ENCODE measurements around the gene RAMP1.

The RAMP1 gene

DNA sequence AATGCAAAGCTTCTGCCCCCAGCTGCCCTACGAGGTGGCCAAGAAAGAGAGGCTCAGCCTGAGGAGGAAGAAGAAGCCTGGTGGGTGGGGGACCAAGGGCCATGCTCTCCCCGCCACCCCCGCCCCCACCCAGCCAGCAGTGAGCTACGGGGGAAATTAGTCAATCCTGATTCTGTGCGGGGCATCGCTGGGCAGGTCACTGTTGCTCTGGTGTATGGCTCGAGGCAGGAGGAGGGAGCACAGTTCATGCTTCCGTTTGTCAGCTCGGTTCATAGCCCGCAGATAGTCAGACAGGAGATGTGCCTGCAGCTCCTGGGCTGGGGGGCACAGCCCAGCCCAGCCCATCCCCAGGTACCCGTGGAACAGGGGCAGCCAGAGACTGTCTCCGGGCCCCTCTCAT is 17.1 kb downstream of the RAMP1 start:
- no peak overlapping the region for H3K4me3 Mint-ChIP-seq
- TF ChIP-seq, protein P1, sequence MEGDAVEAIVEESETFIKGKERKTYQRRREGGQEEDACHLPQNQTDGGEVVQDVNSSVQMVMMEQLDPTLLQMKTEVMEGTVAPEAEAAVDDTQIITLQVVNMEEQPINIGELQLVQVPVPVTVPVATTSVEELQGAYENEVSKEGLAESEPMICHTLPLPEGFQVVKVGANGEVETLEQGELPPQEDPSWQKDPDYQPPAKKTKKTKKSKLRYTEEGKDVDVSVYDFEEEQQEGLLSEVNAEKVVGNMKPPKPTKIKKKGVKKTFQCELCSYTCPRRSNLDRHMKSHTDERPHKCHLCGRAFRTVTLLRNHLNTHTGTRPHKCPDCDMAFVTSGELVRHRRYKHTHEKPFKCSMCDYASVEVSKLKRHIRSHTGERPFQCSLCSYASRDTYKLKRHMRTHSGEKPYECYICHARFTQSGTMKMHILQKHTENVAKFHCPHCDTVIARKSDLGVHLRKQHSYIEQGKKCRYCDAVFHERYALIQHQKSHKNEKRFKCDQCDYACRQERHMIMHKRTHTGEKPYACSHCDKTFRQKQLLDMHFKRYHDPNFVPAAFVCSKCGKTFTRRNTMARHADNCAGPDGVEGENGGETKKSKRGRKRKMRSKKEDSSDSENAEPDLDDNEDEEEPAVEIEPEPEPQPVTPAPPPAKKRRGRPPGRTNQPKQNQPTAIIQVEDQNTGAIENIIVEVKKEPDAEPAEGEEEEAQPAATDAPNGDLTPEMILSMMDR (IDR thresholded peaks at IDR 0.05; ENCODE audit: unreplicated experiment in 3 of 3): no peak
- no peak overlapping the region for H3K27ac Mint-ChIP-seq
- H3K36me3 Mint-ChIP-seq (ENCODE audit: low read depth): no peaks in the 10 kb centered on the region
- H3K9me3 Mint-ChIP-seq: no peaks in the 10 kb centered on the region
- peaks cover 11% of the 10 kb centered on the region for H3K4me1 Mint-ChIP-seq
- no peaks in the 10 kb centered on the region for H3K27me3 Mint-ChIP-seq (ENCODE audit: low read depth)

DNA sequence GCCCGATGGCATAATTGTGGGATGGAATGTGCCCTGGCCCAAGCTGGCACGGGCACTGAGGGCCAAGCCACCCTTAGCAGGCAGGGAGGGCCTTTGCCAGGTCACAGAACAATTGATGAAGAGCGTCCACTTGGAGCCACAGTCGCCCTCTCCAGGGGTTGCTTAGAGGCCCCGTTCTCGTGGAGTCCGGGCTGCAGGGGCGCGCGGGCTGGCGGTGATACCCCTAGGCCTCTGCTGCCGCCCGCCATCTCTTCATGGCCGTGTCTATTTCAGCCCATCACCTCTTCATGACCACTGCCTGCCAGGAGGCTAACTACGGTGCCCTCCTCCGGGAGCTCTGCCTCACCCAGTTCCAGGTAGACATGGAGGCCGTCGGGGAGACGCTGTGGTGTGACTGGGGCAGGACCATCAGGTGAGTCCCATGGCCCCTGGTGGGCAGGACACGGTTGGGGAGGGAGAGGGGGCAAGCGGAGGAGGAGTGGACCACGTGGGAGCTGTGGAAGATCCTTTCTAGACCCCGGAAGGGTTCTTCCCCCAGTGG is 17.6 kb downstream of the RAMP1 start:
- Mint-ChIP-seq H3K4me3 (no peak overlapping the region), H3K27ac (no peak overlapping the region), H3K36me3 (ENCODE audit: low read depth) (no peaks in the 10 kb centered on the region), H3K9me3 (no peaks in the 10 kb centered on the region), H3K27me3 (ENCODE audit: low read depth) (no peaks in the 10 kb centered on the region), H3K4me1 (peaks cover 8% of the 10 kb centered on the region)
- TF ChIP-seq, protein P1 (IDR thresholded peaks at IDR 0.05; ENCODE audit: unreplicated experiment in 3 of 3): no peak

DNA sequence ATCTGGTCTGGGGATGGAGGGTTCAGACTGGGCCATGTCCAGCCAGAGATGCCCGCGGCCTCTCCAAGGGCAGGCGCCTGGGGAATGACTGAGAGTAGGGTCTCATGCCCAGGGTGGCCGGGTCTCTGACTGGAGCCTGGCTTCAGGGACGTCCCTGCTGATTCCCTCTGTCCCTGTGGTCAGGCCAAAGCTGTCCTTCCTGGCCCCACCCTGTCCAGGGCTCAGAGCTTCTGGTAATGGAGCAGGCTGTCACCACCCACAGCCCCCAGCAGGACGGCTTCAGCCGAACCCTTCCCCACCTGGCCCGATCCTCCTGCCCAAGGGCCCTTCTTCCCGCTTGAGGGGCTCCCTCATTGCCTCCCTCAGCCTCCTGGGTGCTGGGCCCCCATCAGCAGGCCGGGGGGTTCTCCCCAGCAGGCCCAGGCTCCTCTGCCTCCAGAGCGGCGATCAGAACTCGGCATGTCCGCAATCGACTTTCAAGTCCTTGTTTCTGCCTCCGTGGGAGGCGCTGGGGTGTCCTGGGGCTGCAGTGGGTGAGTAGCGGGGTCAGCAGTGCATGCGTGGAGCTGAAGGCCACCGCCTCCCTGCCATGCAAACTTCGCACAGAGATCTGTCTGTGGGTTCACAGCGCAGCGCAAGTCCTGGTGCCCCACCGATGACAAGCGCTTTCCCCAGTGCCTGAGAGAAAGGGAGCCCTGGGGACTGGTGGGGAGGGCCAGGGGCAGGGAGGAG is 18.3 kb downstream of the RAMP1 start:
- Mint-ChIP-seq H3K4me1 (peaks cover 8% of the 10 kb centered on the region), H3K27me3 (ENCODE audit: low read depth) (no peaks in the 10 kb centered on the region), H3K36me3 (ENCODE audit: low read depth) (no peaks in the 10 kb centered on the region), H3K9me3 (no peaks in the 10 kb centered on the region), H3K27ac (no peak overlapping the region), H3K4me3 (no peak overlapping the region)
- TF ChIP-seq, protein P1 (IDR thresholded peaks at IDR 0.05; ENCODE audit: unreplicated experiment in 3 of 3): no peak

DNA sequence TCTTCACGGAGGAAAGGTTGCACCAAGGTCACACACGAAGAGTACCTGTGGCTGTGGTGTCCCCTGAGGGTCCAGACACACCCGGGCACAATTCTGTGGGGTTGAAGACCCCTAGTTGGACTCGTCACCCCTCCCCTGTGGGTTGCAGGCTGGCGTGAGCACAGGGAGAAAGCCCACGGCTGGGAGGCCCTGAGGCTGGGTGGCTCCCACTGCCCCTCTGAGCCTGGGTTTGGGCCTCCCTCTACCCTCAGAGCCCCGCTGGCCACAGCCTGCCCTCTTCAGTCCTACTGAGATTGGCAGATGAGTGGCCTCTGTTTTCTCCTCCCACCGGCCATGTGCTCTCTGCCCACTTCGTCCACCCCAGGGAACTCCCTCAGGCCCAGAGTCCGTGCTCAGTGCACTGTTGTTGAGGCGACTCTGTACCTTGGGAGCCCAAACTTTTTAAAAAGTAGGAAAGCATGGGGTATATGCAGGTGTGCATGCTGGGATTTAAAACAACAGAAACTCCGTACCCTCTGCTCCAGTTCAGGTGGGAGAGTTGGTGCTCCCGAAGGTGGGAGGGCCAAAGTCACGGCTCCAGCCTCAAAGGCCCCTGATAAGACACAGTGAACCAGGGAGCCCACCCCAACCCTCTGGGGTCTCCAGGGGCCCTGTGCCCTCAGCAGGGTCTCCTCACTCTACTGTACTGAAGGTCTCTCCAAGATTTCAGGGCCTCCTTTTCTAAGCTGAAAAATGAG is 19.1 kb downstream of the RAMP1 start:
- no peaks in the 10 kb centered on the region for H3K36me3 Mint-ChIP-seq (ENCODE audit: low read depth)
- no peaks in the 10 kb centered on the region for H3K9me3 Mint-ChIP-seq
- TF ChIP-seq, protein P1 (IDR thresholded peaks at IDR 0.05; ENCODE audit: unreplicated experiment in 3 of 3): no peak
- peaks cover 4% of the 10 kb centered on the region for H3K27me3 Mint-ChIP-seq (ENCODE audit: low read depth)
- H3K4me1 Mint-ChIP-seq: peaks cover 8% of the 10 kb centered on the region
- no peak overlapping the region for H3K4me3 Mint-ChIP-seq
- peak overlapping the region; percentile 24 to 77 (median 73) for H3K27ac Mint-ChIP-seq

DNA sequence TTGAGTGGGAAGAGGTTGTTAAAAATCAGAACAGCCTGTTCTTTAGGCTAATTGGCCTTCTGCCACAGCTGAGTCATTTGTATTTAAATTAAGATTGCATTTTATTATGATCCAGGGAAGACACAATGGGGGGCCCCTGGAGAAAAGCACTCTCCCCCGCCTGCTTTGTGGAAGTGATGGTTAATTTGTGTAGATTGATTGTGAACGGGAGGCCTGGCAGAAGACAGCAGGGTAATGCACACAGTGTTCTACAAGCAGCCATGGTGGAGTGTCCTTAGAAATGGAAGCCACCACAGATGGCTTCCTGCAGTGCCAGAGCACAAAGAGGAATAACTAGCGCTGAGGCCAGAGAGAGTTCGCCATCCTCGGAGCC is 19.6 kb downstream of the RAMP1 start:
- H3K36me3 Mint-ChIP-seq (ENCODE audit: low read depth): no peaks in the 10 kb centered on the region
- H3K4me1 Mint-ChIP-seq: peaks cover 9% of the 10 kb centered on the region
- H3K9me3 Mint-ChIP-seq: no peaks in the 10 kb centered on the region
- H3K4me3 Mint-ChIP-seq: no peak overlapping the region
- TF ChIP-seq, protein P1 (IDR thresholded peaks at IDR 0.05; ENCODE audit: unreplicated experiment in 3 of 3): no peak
- peak overlapping the region; percentile 24 to 77 (median 73) for H3K27ac Mint-ChIP-seq
- H3K27me3 Mint-ChIP-seq (ENCODE audit: low read depth): peaks cover 6% of the 10 kb centered on the region

Data from nephron (organoid).